Cerebellar nuclear complex (tissue), 1 donor: ENCODE data around the gene SEC16A.
"Not testable (repeated sequence)": the region's sequence is repeated elsewhere in the genome, so short reads cannot be mapped to it uniquely, and the experiment has no call there.

Source experiments
- DNase-seq, 2 experiments: peaks; one replicate each; lab custom pipeline; 2025; lab: John Stamatoyannopoulos, UW

Gene SEC16A

GRCh38 chr9:136439481-136440408 is 43.1 kb downstream of the SEC16A start, which contains the start of gene INPP5E:
INPP5E (minus strand) TSS chr9:136439845; CDS start chr9:136439419, 426 bp downstream.
- no peak for DNase-seq

- DNase-seq = no peak
Measured at GRCh38 chr9:136438548-136439480, 44.0 kb downstream of the SEC16A start.

GRCh38 chr9:136437839-136438547 is 44.8 kb downstream of the SEC16A start:
- no peak for DNase-seq

- DNase-seq = no peak
Measured at GRCh38 chr9:136437430-136437829, 45.4 kb downstream of the SEC16A start.

- no peak for DNase-seq
Measured at GRCh38 chr9:136436055-136436634, 46.7 kb downstream of the SEC16A start.

- DNase-seq = no peak
Measured at GRCh38 chr9:136434580-136435169, 48.2 kb downstream of the SEC16A start.

- no peak for DNase-seq
Measured at GRCh38 chr9:136433849-136434579, 48.8 kb downstream of the SEC16A start.

- no peak for DNase-seq
Measured at GRCh38 chr9:136433043-136433715, 49.7 kb downstream of the SEC16A start.

- no peak for DNase-seq
Measured at GRCh38 chr9:136432591-136432990, 50.2 kb downstream of the SEC16A start.

GRCh38 chr9:136431782-136432350 is 51.0 kb downstream of the SEC16A start:
- DNase-seq = no peak

GRCh38 chr9:136430588-136431234 is 52.1 kb downstream of the SEC16A start:
- no peak for DNase-seq

GRCh38 chr9:136429683-136430491 is 53.0 kb downstream of the SEC16A start:
- no peak for DNase-seq

- DNase-seq = no peak
Measured at GRCh38 chr9:136429075-136429628, 53.7 kb downstream of the SEC16A start.

GRCh38 chr9:136426787-136427186 is 56.1 kb downstream of the SEC16A start:
- DNase-seq = no peak

- not testable (repeated sequence) for DNase-seq
Measured at GRCh38 chr9:136425367-136425766, 57.5 kb downstream of the SEC16A start.

- no peak for DNase-seq
Measured at GRCh38 chr9:136424750-136425362, 58.0 kb downstream of the SEC16A start.

- DNase-seq = no peak
Measured at GRCh38 chr9:136423432-136424146, 59.3 kb downstream of the SEC16A start.
